KMS-11 (cell line): Measurements from ENCODE around the gene SRSF11.

Experiments
- H2AFZ ChIP-seq: fragments of 200-600 bp; sonication (generic); 2 replicates; pipeline ENCODE4 v1.6.1; 2016; ENCODE audit warnings: antibody characterized with exemption, mixed run types, low read depth
- H3K27ac ChIP-seq: fragments of 200-600 bp; sonication (generic); 2 replicates; pipeline ENCODE4 v1.6.1; 2016; ENCODE audit warnings: mild to moderate bottlenecking, mixed run types
- H3K27me3 ChIP-seq: fragments of 200-600 bp; sonication (generic); 2 replicates; pipeline ENCODE4 v1.6.1; 2017; ENCODE audit warnings: mild to moderate bottlenecking, low read depth, mixed run types, moderate library complexity; ENCODE audit not compliant: insufficient read depth
- H3K36me3 ChIP-seq: fragments of 200-600 bp; sonication (generic); 2 replicates; pipeline ENCODE4 v1.6.1; 2017; ENCODE audit warnings: mild to moderate bottlenecking, mixed run types; ENCODE audit not compliant: insufficient read depth
- H3K4me1 ChIP-seq: fragments of 200-600 bp; sonication (generic); 2 replicates; pipeline ENCODE4 v1.6.1; 2016; ENCODE audit warnings: mild to moderate bottlenecking, low read depth, mixed run types; ENCODE audit not compliant: poor library complexity, severe bottlenecking
- H3K4me2 ChIP-seq: fragments of 200-600 bp; sonication (generic); 2 replicates; pipeline ENCODE4 v1.7.0; 2016; ENCODE audit warnings: mild to moderate bottlenecking, mixed run types
- H3K4me3 ChIP-seq: fragments of 200-600 bp; sonication (generic); IDR thresholded peaks from 2 replicates; pipeline ENCODE4 v1.6.1; 2017; ENCODE audit warnings: low read depth, low read length, mixed read lengths; ENCODE audit not compliant: insufficient read depth
- H3K79me2 ChIP-seq: fragments of 200-600 bp; sonication (generic); 2 replicates; pipeline ENCODE4 v1.6.1; 2016; ENCODE audit warnings: low read depth, mixed run types; ENCODE audit not compliant: insufficient read depth
- H3K9ac ChIP-seq: fragments of 200-600 bp; sonication (generic); 2 replicates; pipeline ENCODE4 v1.6.1; 2016; ENCODE audit warnings: mild to moderate bottlenecking, mixed run types
- H4K20me1 ChIP-seq: fragments of 200-600 bp; sonication (generic); 2 replicates; pipeline ENCODE4 v1.6.1; 2016; ENCODE audit warnings: mild to moderate bottlenecking, mixed run types; ENCODE audit not compliant: insufficient read depth
- TF ChIP-seq, protein P1 (sequence below): fragments of 200-600 bp; sonication (generic); conservative IDR thresholded peaks from 2 replicates; pipeline ENCODE4 v1.6.1; 2017; ENCODE audit warnings: low read depth, mild to moderate bottlenecking, antibody characterized with exemption, low read length, moderate library complexity, mixed read lengths

Gene SRSF11

DNA sequence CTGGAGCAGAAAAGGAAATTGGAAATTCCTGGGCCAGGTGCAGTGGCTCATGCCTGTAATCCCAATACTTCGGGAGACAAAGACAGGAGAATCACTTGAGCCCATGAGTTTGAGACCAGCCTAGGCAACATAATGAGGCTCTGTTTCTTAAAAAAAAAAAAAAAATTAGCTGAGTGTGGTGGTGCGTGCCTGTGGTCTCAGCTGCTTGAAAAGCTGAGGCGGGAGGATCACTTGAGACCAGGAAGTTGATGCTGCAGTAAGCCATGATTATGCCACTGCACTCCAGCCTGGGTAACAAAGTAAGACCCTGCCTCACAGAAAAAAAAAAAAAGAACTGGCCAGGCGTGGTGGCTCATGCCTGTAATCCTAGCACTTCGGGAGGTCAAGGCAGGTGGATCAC is 56.7 kb downstream of the SRSF11 start:
- Histone ChIP-seq H3K4me3 (no peak overlapping the region), H2AFZ (no peak overlapping the region), H3K27ac (no peak overlapping the region), H3K27me3 (no peaks in the 10 kb centered on the region), H3K9ac (no peak overlapping the region), H3K36me3 (no peaks in the 10 kb centered on the region), H3K4me2 (no peak overlapping the region), H4K20me1 (no peaks in the 10 kb centered on the region), H3K79me2 (no peaks in the 10 kb centered on the region), H3K4me1 (no peaks in the 10 kb centered on the region)
- TF ChIP-seq, protein P1, sequence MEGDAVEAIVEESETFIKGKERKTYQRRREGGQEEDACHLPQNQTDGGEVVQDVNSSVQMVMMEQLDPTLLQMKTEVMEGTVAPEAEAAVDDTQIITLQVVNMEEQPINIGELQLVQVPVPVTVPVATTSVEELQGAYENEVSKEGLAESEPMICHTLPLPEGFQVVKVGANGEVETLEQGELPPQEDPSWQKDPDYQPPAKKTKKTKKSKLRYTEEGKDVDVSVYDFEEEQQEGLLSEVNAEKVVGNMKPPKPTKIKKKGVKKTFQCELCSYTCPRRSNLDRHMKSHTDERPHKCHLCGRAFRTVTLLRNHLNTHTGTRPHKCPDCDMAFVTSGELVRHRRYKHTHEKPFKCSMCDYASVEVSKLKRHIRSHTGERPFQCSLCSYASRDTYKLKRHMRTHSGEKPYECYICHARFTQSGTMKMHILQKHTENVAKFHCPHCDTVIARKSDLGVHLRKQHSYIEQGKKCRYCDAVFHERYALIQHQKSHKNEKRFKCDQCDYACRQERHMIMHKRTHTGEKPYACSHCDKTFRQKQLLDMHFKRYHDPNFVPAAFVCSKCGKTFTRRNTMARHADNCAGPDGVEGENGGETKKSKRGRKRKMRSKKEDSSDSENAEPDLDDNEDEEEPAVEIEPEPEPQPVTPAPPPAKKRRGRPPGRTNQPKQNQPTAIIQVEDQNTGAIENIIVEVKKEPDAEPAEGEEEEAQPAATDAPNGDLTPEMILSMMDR: no peak

DNA sequence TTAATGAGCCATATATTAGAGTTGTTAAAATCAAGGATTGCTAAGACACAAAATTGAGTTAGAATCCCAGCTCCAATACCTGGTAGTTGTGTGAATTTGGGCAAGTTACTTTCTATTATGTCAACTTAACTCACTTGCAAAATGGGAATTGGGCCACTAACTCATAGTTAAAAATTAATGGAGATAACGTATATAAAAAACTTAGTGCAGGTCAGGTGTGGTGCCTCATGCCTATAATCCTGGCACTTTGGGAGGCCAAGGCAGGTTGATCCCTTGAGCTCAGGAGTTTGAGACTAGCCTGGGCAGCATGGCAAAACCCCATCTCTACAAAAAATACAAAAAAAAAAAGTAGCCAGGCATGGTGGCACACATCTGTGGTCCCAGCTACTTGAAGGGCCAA is 57.5 kb downstream of the SRSF11 start:
- Histone ChIP-seq H3K27me3 (no peaks in the 10 kb centered on the region), H3K4me2 (no peak overlapping the region), H3K79me2 (no peaks in the 10 kb centered on the region), H3K4me1 (no peaks in the 10 kb centered on the region), H2AFZ (no peak overlapping the region), H3K36me3 (no peaks in the 10 kb centered on the region), H3K4me3 (no peak overlapping the region), H3K9ac (no peak overlapping the region), H4K20me1 (no peaks in the 10 kb centered on the region), H3K27ac (no peak overlapping the region)
- TF ChIP-seq, protein P1: no peak

DNA sequence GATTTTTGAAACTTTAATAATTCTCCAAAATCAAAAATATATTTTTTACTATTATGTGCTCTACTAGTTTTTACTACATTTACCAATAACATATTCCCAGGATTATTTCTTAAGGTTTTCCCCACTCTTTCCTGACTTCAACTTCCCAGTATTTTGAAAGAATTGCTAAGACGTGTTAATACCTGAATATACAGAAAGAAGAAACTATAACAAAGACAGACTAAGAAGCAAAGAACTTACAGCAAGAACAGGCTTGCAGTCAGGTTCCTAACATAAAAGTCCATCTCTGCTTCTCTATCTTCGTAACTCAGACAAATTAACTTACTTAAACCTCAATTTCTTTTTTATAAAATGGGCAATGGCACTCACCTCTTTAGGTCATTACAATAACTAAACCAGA is 63.2 kb downstream of the SRSF11 start:
- Histone ChIP-seq H2AFZ (no peak overlapping the region), H3K27me3 (no peaks in the 10 kb centered on the region), H3K27ac (no peak overlapping the region), H3K79me2 (no peaks in the 10 kb centered on the region), H3K4me1 (no peaks in the 10 kb centered on the region), H3K4me2 (no peak overlapping the region), H4K20me1 (no peaks in the 10 kb centered on the region), H3K4me3 (no peak overlapping the region), H3K36me3 (no peaks in the 10 kb centered on the region), H3K9ac (no peak overlapping the region)
- TF ChIP-seq, protein P1: no peak

DNA sequence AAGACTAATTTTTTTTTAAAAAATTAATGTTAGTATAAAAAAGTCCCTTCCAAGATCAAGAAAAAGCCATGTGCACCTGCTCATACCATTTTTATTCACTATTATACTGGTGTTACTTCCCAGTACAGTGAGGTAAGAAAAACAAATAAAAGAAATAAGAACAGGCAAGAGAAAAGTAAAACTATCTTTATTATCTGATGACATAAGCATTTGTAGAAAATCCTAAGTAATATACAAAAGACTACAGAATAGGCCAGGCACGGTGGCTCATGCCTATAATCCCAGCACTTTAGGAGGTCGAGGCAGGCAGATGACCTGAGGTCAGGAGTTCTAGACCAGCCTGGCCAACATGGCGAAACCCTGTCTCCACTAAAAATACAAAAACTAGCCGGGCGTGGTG is 65.3 kb downstream of the SRSF11 start:
- no peaks in the 10 kb centered on the region for H3K4me1 ChIP-seq
- no peak overlapping the region for H3K4me3 ChIP-seq
- no peaks in the 10 kb centered on the region for H4K20me1 ChIP-seq
- no peaks in the 10 kb centered on the region for H3K36me3 ChIP-seq
- no peaks in the 10 kb centered on the region for H3K79me2 ChIP-seq
- H3K9ac ChIP-seq: no peak overlapping the region
- TF ChIP-seq, protein P1: no peak
- no peak overlapping the region for H2AFZ ChIP-seq
- no peak overlapping the region for H3K4me2 ChIP-seq
- H3K27me3 ChIP-seq: no peaks in the 10 kb centered on the region
- H3K27ac ChIP-seq: no peak overlapping the region

DNA sequence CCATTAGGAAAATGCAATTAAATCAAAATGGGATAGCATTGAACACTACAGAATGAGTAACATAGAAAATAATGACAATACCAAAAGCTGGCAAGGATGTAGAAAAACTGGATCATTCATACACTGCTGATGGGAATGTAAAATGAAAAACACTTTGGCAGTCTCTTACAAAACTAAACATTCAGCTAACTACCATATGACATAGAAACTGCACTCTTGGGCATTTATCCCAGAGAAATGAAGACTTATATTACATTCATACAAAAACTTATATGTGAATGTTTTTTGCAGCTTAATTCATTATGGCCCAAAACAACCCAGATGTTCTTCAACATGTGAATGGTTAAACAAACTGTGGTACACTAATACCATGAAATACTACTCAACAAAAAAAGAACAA is 67.0 kb downstream of the SRSF11 start:
- H3K9ac ChIP-seq: no peak overlapping the region
- H3K79me2 ChIP-seq: no peaks in the 10 kb centered on the region
- H3K4me2 ChIP-seq: no peak overlapping the region
- no peaks in the 10 kb centered on the region for H3K36me3 ChIP-seq
- no peaks in the 10 kb centered on the region for H3K4me1 ChIP-seq
- TF ChIP-seq, protein P1: no peak
- H3K4me3 ChIP-seq: no peak overlapping the region
- no peak overlapping the region for H3K27ac ChIP-seq
- no peak overlapping the region for H2AFZ ChIP-seq
- no peaks in the 10 kb centered on the region for H3K27me3 ChIP-seq
- H4K20me1 ChIP-seq: no peaks in the 10 kb centered on the region
